GM21526 (cell line): ENCODE measurements around the gene MORN5.

Experiments used
- ATAC-seq: cut with Tn5 transposase; IDR thresholded peaks from one replicate; pipeline ENCODE4 v1.9.1; 2021; ENCODE audit warnings: moderate library complexity; ENCODE audit not compliant: unreplicated experiment, low FRiP score

The MORN5 gene

DNA sequence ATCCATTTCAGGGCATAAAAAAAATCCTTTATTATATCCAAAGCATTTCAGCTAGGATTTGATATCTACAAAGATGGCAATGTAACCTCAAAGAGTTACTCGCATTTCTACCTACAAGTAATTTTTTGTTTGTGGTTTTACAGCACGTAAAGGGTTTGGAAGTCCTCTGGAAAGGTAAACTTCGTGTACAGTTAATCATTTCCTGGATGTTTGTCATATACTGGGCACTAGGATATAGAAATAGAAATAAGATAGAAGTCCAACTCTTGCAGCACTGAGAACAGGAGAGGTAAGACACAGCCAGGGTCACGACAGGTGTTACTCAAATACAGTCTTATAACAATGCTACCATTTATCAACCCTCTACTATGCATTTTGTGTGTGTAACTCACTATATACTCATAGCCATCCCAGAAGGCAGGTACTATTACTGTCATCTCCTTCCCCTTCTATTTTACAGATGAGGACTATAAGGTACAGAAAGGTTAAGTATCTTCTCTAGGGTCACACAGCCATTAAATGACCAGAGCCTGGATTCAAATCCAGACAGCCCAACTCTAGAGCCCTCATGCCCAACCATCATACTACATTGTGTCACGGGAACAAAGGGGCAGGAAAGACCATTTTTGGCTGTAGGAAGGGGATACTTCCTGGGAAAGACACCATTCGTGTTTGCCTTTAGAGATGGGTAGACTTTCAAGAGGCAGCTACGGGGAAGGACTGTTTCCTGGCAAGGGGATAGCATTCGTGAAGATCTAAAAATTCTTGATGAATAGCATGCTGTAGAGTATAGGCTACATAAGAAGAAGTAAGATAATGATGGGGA is 19.1 kb upstream of the MORN5 start:
- ATAC-seq = no peak

DNA sequence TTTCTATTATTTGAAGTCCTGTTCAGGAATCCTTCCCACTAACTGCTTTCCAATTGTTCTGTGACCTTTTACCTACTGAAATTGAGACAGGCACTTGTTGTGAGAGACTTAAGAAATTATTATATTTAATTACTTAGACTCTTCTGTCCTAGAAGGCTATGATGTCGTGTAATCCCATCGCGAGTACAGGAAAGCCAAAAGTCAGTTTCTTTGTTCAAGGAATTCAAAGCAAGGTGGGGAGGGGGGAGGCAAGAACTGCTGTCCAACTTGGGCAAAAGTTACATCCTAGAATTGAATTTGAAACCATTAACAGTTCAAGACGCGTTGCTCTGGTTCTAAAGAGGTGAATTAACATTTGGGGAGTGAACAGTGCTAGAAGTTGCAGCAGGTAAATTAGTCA is 18.0 kb upstream of the MORN5 start:
- no peak for ATAC-seq

DNA sequence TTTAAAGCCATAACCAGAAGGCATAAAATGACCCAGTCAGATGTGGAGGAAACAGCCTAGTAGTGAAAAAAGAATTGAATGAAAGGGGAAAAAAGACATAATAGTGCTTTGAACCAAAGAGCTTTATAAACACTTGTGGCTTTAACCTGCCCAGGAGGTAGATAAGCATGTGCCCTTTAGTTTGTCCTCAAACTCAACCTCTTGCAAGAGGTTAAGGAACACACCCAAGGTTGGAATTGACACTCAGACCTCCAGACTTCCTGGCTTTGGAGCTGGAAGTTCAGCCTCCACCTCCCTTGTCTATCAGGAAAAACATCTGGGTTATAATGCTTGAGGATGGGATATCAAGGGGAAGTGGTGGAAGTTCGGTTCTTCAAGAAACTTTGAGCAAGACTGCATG is 16.4 kb upstream of the MORN5 start:
- ATAC-seq = no peak

DNA sequence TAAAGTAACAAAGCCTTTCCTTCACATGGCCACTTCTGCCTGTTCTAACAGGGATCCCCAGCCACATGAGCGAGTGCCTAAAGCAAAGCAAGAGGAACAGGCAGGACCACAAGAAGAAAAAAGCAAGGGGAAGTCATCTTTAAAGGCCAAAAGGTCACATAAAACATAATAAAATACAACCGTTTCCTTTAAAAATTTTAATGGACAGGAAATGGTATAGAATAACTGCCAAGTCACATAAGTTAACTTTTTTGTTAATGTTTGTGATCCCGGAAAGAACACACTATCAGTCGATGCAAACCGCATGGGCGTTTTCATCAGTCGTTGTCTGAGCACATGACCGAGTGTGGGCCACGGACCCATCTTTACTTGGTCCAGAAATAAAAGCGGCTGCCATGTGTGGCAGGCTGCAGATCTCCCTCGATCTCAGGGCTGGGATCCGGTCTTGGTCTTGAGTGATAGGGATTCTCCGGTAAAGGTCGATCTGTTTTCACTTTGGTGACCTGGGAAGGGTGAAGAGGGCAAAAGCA is 15.8 kb upstream of the MORN5 start:
- ATAC-seq = no peak

DNA sequence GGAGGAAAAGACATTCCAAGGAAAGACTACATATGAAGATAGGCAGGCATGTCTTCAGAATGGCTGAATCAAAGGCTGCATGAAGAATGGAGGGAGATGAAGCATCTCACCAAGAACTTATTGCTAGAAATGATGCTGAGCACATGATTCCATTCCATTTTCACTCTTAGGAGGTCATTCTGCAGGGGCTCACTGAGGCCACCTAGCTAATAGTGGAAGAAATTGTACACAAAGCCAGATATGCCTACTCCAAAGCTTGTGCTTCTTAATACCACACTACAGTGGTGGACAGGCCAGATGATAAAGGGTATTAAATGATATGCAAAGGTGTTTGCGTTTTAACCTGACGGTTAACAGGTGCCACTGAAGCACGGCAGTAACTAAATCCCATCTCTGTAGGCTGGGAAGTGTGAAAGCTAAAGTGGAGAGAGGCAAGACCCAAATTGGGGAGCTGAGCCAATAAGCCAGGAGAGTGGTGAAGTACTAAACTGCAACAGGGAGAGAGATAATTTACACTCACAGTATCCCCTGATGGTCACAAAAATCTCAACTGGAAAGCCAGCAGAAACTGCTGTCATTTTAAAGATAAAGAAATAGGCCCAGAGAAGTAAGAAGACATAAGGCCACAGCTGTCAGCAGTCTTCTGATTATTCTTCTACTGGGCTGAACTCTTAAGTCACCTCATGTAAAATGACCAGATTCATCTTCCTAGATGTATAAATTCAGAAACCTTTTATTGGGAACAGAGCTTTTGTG is 14.7 kb upstream of the MORN5 start:
- no peak for ATAC-seq

DNA sequence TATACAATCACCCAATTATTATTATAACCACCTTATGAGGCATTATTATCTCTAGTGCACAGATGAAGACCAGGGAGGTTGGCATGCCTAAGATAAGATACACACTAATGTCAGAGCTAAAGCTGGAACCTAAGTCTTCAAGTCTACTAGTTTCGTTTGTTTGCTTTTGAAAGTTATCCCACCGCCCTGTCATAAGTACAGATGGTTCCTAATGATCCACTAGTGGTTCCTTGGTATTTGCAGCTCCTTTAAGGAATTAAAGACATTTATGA is 14.2 kb upstream of the MORN5 start:
- ATAC-seq = no peak

DNA sequence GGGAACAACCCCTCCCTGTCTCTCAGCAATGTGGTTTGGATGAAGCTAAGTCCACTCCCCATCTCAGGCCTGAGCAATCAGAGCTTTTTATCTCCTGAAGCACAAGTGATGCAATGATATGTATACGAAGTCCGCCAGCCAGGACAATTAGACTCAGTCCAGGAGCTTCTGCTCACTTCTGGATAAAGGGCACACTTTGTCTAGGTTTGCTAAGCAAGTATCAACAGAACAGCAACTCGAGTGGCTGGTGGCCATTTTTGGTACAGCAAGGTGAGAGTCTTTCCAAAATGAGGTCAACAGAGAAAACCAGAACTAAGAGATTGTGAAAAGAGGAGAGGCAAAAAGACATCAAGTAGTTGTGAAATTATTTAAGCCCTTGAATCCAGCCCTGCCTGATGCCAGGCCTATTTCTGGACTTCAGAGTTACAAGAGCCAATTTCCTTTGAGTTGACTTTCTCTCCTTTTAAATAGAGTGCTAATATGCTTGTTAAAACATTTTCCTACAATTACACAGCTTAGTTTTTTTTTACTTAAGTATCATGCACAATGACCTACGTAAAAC is 8.4 kb upstream of the MORN5 start:
- no peak for ATAC-seq

DNA sequence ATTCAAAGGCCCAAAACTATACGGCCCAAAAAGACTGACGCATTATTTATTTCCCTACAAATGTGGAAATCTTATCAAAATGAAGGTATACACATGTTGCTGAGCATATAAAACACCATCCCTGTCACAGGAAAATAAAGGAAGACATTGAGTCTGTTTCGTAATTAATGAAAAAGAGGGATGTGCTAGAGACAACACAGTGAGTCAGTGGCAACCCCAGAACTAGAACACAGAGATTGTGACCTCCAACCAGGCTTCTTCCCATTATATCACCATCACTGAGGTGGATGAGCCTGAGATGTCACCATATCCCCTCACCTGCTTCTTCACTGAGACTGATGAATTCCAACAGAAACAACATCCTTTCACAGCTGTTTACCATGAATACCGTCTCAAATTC is 3.9 kb upstream of the MORN5 start:
- no peak for ATAC-seq

DNA sequence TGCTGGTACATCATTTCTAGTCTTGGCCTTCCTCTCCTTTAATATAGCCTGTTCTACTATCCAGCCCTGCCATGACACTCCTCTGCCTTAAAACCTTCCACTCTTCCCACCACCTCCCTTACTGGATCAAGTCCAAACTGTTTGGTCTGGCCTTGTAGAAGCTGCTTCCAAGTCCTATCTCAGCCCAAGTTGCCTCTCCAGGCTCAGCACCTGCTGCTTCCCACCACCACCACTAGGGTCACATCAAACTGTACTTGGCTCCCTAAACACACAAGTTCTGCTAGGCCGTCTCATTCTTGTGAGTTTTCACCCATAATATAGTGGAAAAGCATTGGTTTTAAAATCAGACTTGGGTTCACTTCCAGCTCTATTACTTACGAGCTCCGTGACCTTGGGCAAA is 1.5 kb upstream of the MORN5 start:
- ATAC-seq = peak; percentile 41

DNA sequence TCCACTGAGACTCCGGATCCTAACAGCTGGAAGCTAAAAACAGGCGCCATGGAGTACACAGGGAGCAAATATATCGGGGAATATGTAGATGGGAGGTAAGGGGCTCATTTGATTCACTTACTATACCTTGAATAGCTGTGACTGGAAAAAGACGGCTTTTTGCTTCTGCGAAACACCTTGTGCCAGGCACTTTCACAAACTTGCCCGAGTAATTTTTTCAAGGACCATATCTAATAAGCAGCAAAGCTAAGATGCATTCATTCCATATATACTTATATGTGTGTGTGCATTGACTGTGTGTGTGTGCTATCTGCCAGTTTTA is 178 bp downstream of the MORN5 start:
- peak; percentile 9 for ATAC-seq

DNA sequence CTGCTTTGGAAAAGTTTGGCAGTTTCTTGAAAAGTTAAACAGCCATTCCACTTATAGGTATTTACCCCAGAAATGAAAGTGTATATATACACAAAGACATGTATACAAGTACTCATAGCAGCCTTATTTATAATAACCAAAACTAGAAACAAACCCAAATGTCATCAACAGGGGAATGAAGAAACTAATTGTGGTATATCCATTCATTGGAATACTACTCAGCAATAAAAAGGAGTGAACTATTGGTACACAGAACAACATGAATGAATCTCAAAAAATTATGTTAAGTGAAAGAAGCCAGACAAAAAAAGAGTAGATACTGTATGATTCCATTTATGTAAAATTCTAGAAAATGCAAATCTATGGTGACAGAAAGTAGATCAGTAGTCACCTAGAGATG is 2.7 kb downstream of the MORN5 start:
- no peak for ATAC-seq

DNA sequence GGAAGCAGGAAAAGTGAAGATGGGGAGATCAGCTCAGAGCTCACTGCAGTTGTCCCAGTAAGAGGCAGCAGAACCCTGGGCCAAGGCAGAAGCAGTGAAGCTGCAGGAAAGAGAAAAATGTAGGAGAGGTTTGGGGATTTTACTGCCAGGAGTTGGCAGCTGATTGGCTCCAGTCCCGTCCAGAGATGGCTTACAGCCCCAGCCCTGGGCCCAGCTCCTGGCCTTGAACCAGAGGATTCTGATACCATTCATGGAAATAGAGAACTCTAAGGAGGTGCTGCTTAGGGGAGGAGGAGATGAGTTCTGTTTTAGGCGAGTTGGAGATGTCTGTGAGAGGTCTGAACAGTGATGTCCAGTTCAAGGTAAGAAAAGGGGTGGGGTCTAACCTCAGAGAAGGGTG is 4.6 kb downstream of the MORN5 start:
- no peak for ATAC-seq

DNA sequence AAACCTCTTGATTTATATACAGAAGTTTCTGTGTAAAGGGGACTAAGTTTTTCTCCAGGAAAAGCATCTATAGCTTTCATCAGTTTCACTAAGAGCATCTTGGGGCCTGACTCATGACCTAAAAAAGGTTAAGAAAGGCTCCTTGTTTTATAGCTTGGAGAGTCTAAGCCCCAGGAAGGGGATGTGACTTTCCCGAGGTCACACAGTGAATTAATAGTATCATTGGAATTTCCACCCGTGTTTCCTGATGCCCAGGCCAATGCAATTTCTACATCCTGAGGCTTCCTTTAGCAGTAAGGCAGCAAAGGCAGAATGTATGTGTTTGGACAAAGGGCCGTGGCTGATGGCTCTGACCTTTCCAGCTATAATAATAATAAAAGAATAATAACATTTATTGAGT is 8.6 kb downstream of the MORN5 start:
- ATAC-seq = no peak

DNA sequence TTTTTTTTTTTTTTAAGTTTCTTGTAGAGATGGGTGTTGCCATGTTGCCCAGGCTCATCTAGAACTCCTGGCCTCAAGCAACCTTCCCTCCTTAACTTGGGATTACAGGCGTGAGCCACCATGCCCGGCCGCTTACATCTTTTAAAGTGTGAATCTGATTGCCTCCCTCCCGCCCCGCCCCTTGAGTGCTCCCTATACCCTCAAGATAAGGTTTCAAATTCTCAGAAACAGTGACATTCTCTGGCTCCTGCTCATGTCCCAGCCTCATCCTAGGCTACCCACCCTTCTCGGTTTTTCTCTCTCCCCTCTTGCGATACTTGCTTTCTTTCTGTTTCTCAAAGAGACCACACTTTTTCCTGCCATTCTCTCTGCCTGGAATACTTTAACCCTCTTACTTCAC is 12.4 kb downstream of the MORN5 start:
- ATAC-seq = no peak

DNA sequence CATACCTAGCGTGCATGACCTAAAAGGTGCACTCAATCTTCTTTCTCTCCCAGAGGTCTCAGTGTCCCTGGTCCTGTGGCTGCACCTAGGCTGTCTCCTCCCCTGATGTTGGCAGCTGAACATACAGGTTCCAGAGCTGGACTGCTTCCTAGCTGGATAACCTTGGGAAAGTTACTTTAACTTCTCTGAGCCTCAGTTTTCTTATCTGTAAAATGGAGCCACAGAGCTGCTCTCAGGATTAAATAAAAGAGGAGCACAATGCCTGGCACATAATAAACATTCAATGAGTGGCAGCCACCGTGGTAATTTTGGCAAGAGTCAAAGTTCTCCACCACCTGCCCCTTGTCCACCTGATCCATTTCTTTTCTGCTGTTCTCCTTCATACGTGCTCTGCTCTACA is 14.0 kb downstream of the MORN5 start:
- ATAC-seq = no peak

DNA sequence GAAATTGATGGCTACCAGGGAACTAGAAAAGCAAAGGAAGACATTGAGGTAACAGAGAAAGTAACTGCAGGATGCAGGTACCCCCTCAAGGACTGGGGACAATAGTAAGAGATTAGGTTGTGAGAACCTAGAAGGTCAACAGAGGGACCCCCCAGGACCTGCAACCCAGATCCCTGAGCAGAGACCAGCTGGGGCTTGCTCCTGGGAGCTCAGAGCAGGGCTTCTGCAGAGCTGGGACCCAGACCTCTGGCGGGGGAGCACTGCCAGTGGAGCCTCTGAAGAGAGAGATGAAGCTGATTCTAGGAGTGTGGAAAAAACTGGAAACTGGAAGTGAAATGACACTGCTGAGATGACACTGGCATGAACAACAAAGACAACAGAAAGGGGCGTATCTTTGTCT is 17.2 kb downstream of the MORN5 start:
- no peak for ATAC-seq

DNA sequence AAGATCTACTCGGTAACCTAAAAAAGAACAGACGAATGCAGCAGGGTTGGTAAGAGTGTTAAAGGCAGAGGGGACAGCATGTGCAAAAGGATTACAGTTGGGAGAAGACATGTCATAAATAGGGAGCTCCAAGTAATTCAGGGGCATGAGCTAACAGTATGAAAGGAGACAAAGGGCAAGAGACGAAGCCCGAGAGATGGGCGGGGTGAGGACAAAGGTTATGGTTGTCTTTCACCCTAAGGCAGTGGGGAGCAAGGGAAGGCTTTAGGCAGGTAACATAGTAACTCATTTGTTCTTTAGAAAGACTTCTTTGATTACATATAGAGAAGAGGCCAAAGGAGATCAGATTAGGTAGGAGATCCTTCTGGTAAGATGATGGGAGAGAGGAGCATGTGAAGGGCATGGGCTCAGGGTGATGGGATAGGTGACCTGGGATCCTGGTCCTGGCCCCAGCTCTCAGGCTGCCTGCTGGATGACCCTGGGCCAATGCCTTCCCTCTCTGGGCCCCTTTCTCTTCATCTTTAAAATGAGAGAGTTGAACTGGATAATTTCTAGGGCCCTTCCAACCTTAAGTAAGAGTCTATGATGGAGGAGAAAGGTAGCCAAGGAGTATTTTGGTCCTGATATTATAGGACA is 19.5 kb downstream of the MORN5 start:
- no peak for ATAC-seq

DNA sequence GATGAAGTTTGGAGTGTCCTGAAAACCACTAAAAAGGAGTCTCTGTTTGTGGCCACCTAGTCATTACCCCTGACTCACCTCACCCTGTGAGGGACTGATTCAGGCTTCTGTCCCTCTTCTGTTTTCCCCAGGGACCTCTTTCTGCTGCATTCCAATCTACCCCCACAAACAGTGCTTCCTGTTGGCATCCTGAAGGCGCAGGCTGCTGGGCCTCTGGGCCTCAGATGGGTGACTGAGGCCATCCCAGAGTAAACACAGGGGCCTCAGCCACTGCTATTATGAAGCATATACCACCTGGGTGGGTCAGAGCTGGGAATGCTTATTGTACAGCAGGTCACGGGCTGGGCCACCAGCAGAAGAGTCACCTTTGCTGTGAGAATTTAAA is 20.0 kb downstream of the MORN5 start:
- no peak for ATAC-seq

DNA sequence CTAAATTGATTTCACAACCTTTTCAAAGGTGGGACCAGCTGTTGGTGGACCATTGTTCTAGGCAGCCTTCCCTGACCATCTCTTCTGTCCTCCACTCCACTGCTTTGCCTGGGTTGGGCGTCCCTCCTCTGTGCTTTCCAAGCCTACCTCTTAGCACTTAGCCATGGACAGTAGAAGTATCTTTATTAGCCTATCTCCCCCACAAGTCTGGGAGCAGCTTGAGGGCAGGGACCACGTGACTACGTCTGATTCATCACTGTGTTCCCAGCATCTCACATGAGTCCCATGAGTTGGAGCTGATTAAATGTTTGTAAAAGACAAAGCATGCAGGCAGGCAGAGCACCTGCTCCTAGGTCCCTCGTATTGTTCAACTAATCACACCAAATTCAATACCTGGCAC is 20.9 kb downstream of the MORN5 start:
- no peak for ATAC-seq

DNA sequence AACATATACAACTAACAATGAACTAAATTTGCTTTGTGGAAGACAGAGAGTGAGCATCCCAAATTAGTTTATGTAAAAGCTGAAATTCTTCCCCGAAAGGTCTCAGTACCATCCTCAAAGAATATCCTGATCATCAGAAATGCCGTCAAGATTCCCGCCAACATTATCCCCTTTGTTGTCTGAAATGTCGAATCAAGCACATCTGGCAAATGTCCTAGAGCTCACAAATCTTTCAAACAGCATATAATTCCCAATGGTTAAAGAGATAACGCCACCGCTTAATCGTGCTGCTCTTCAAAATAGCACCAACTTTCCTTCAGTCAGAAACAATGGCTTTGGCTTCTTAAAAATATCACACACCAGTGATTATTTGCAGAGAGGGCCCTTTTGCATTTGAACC is 23.8 kb downstream of the MORN5 start:
- ATAC-seq = no peak

DNA sequence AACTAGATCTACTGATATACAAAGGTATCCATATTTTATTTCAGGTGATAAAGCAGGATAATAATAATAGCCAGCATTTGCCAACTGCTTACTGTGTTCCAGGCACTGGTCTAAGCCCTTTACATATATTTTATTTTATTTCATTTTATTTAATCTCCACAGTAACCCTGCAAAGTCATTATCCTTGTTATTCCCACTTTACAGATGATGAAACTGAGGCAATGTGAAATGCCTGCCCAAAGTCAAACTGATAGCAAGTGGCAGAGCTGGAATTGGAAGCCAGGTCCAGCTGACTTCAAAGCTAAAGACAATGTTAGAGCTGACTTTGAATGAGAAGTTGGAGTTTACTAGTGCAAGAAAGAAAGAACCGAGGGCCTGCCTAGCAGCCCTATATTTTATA is 24.8 kb downstream of the MORN5 start:
- ATAC-seq = no peak

DNA sequence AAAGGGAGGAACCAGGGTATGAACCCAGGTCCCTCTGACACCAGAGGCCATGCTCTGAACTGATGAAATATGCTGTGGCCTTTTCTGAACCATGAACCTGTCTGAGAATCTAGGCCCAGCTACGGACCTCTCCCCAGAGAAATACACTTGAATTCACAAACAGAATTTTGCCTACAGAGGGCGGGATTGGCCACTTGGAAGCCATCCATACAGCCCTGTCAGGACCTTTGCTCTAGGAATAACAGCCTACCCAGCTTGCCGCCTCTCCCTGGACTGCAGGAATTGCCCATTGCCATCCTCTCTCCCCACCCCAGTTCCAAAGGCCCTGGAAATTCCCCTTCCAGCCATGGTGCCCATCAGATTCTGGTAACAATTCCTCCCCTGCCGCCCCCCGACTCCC is 26.6 kb downstream of the MORN5 start:
- no peak for ATAC-seq
